Astrocyte of the spinal cord (primary cell): ENCODE measurements around the gene DUOXA2.

ENCODE experiments used
- DNase-seq: peaks from one replicate; pipeline ENCODE4 v3.0.0; 2011; ENCODE audit warnings: low read depth, low spot score
- H3K4me3 ChIP-seq: 2 replicates; pipeline ENCODE4 v1.5.1; 2011; ENCODE audit warnings: low read depth, mild to moderate bottlenecking, low read length, moderate library complexity
- CTCF ChIP-seq: IDR thresholded peaks from 2 replicates; pipeline ENCODE4 v1.5.1; 2012; ENCODE audit warnings: low read depth, mild to moderate bottlenecking, low read length, inconsistent platforms
- in situ Hi-C: cut with HindIII; loops from 2 replicates; pipeline ENCODE4 v1.10.0; 2017; ENCODE audit warnings: low sequenced_read_pairs

Gene DUOXA2

GRCh38 chr15:45144775-45145174 lies 30.6 kb downstream of the DUOXA2 start:
- DNase-seq, result no peak
- H3K4me3 ChIP-seq, result no peak overlapping the region
- no peak for TF ChIP-seq CTCF
- in situ Hi-C loops, result no loop called here

GRCh38 chr15:45146405-45146804 lies 32.3 kb downstream of the DUOXA2 start:
- no peak overlapping the region for H3K4me3 ChIP-seq
- TF ChIP-seq CTCF, result no peak
- no peak for DNase-seq
- in situ Hi-C loops, result no loop called here

- TF ChIP-seq CTCF, result no peak
Observed at GRCh38 chr15:45147606-45148005, 33.5 kb downstream of the DUOXA2 start.

GRCh38 chr15:45148076-45149059 lies 34.2 kb downstream of the DUOXA2 start:
- H3K4me3 ChIP-seq, result no peak overlapping the region
- no peak for TF ChIP-seq CTCF
- no peak for DNase-seq
- in situ Hi-C loops, result no loop called here

More at GRCh38 chr15:45147606-45148005, 33.5 kb downstream of the DUOXA2 start:
- H3K4me3 ChIP-seq, result no peak overlapping the region
- in situ Hi-C loops, result no loop called here
- DNase-seq, result no peak

GRCh38 chr15:45149060-45149459 lies 34.9 kb downstream of the DUOXA2 start:
- in situ Hi-C loops, result no loop called here
- DNase-seq, result no peak

GRCh38 chr15:45150481-45150880 lies 36.4 kb downstream of the DUOXA2 start:
- no peak for DNase-seq
- in situ Hi-C loops, result no loop called here
- no peak for TF ChIP-seq CTCF
- H3K4me3 ChIP-seq, result no peak overlapping the region

More at GRCh38 chr15:45149060-45149459, 34.9 kb downstream of the DUOXA2 start:
- TF ChIP-seq CTCF, result no peak
- no peak overlapping the region for H3K4me3 ChIP-seq
